Skeletal muscle satellite cell (primary cell): ENCODE data around the gene KLHL25. TPM values are rescaled to one million over a fixed set of nuclear protein-coding genes. Genes with fewer than 3 reads are reported as not detected.
A peak's percentile ranks its signal among the peaks of the same experiment; 100 is the strongest.
"Not testable (repeated sequence)": the region's sequence is repeated elsewhere in the genome, so short reads cannot be mapped to it uniquely, and the experiment has no call there.

ENCODE experiments used
- H3K27me3 ChIP-seq: 2 replicates; pipeline ENCODE4 v1.7.0; 2013; ENCODE audit warnings: low read length; ENCODE audit not compliant: control insufficient read depth, insufficient read depth
- H3K36me3 ChIP-seq: 2 replicates; pipeline ENCODE4 v1.7.0; 2013; ENCODE audit warnings: mild to moderate bottlenecking, control low read depth, low read length; ENCODE audit not compliant: insufficient read depth
- H3K4me1 ChIP-seq: 2 replicates; pipeline ENCODE4 v1.7.0; 2013; ENCODE audit warnings: low read length; ENCODE audit not compliant: control insufficient read depth, insufficient read depth
- H3K4me2 ChIP-seq: 2 replicates; pipeline ENCODE4 v1.7.0; 2013; ENCODE audit warnings: mild to moderate bottlenecking, low read length
- H3K4me3 ChIP-seq: 2 replicates; pipeline ENCODE4 v1.7.0; 2013; ENCODE audit warnings: low read length
- H3K9ac ChIP-seq: 2 replicates; pipeline ENCODE4 v1.7.0; 2013; ENCODE audit warnings: mild to moderate bottlenecking, low read depth, low read length, moderate library complexity
- H3K9me3 ChIP-seq: replicated peaks from 2 replicates; pipeline ENCODE4 v1.7.0; 2013; ENCODE audit warnings: mild to moderate bottlenecking, control low read depth, low read length
- total RNA-seq: library from RNA; depleted of rRNA; stranded (reverse); fragments of >200 nt; gene quantifications from 2 replicates; pipeline ENCODE4 v1.2.3, GENCODE V29; 2012; rRNA removed

Gene KLHL25, protein sequence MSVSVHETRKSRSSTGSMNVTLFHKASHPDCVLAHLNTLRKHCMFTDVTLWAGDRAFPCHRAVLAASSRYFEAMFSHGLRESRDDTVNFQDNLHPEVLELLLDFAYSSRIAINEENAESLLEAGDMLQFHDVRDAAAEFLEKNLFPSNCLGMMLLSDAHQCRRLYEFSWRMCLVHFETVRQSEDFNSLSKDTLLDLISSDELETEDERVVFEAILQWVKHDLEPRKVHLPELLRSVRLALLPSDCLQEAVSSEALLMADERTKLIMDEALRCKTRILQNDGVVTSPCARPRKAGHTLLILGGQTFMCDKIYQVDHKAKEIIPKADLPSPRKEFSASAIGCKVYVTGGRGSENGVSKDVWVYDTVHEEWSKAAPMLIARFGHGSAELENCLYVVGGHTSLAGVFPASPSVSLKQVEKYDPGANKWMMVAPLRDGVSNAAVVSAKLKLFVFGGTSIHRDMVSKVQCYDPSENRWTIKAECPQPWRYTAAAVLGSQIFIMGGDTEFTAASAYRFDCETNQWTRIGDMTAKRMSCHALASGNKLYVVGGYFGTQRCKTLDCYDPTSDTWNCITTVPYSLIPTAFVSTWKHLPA
- total RNA-seq, result 3.0 and 3.1 TPM in 2 replicates

DNA sequence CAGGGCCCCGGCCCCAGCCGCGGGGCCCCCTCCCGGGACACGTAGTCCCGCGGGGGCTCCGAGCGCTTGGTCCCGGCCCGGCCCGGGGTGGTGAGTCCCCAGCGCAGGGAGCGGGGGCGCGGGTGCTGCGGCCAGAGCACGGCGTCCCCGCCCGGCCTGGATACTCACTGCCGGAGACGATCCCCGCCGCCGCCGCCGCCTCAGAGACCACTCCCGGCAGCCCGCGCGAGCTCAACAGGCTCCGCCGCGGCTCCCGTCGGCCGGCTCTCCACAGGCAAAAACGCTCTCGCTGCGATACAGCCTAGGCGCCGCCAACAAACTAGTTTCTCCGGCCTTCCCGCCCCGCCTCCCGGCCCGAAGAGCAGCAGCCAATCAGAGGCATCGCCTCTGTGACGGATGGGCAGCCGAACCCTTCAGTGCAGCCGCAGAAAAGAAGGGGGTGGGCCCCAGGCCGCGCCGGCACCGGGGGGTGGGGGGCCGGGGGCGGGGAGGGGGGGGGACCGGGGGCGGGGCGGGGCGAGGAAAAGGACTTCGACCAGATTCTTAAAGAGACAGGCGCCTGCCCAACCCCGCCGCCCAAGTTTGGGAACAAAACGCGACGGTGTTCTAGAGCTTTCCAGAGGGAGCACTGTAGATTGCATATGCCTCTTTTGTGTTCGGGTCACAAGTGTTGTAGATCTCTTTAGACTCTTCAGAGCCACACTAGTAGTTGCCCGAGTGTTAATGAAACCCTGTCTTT is at the start of gene KLHL25:
Gene KLHL25, minus strand, starts transcription at position 328 of the 739 bp plus-strand sequence. CDS start 25,115 bp downstream, outside the sequence.
- Histone ChIP-seq H3K36me3 (no peaks in the 10 kb centered on the region), H3K4me1 (peaks cover 20% of the 10 kb centered on the region), H3K9me3 (no peaks in the 10 kb centered on the region), H3K9ac (peak within 1 kb of the TSS; percentile 88), H3K4me3 (peak within 1 kb of the TSS; percentile 81), H3K4me2 (peak within 1 kb of the TSS; percentile 97), H3K27me3 (no peaks in the 10 kb centered on the region)

DNA sequence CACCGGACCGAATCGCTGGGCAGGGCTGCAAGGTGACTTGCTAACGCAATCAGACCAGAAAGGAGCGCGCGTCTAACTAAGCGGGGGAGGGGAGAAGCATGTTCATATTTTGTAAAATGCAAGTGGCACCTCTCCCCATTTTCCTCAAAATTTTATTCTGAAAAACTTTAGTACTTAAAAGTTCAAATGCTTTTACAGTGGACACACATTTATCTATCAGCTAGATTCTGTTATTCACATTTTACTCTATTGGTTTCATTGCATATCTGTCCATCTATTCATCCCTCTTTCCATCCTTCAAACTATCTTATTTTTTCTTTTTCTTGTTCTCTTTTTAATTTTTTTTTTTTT is 46.1 kb upstream of the KLHL25 start:
- Histone ChIP-seq H3K4me3 (peak overlapping the region; percentile 68), H3K4me1 (no peaks in the 10 kb centered on the region), H3K9ac (no peak overlapping the region), H3K27me3 (peaks cover 15% of the 10 kb centered on the region), H3K36me3 (no peaks in the 10 kb centered on the region), H3K9me3 (no peaks in the 10 kb centered on the region), H3K4me2 (peak overlapping the region; percentile 98)

DNA sequence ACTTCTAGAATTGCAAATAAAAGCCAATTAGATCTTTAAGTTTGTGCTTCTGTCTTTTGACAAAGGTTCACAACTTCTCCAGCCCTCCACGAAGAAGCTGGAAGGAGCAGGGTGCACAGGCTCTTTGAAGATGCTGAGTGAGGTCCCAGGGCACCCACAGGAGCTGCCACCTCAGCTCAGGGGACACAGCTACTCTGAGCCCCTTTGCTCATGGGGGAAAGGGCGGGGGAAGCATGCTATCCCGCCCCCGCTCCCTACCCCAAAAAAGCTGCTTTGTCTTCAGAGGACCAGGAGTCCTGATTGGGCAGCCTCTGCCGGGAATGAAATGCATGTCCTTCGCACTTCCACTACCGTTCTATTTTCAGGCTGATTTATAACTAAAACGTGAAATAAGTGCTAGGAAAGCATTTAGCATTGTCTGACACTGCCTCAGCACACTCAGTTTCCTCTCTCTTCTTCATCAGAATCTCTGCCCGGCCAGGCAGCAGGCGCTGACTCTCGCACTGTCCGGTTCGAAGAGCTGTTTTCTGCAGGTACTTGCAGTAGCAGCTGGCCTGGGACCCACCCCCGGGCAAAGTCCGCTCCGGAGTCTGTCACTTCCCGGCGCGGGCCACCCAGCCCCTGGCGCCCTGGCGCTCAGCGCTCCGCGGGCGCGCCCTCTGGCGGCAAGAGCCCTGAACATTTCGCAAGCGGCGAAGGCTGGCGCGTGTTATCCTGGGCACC is 45.5 kb upstream of the KLHL25 start:
- H3K9ac ChIP-seq, result no peak overlapping the region
- no peaks in the 10 kb centered on the region for H3K4me1 ChIP-seq
- H3K4me2 ChIP-seq, result peak overlapping the region; percentile 98
- peaks cover 10% of the 10 kb centered on the region for H3K27me3 ChIP-seq
- no peaks in the 10 kb centered on the region for H3K36me3 ChIP-seq
- peak overlapping the region; percentile 68 for H3K4me3 ChIP-seq
- no peaks in the 10 kb centered on the region for H3K9me3 ChIP-seq

DNA sequence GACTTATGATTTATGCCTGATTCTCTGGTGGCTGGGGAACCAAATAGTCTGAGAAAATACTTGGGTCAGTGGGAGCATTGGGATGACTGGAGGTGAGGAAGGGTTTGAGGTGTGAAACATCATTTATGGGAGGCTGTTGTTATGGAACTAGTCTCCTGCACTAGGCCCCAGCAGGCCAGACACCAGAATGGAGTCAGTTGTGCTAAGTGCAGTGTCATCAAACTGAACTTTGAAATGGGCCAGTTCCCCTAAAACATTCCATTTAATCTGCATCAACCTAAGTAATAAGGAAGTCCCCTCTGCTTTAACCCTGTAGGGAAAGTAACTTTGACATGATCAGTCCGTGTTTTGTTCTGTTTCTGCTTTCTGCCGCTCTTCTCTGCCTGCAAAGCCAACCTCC is 44.9 kb upstream of the KLHL25 start:
- Histone ChIP-seq H3K4me3 (no peak overlapping the region), H3K36me3 (no peaks in the 10 kb centered on the region), H3K9ac (no peak overlapping the region), H3K4me2 (no peak overlapping the region), H3K9me3 (no peaks in the 10 kb centered on the region), H3K4me1 (no peaks in the 10 kb centered on the region), H3K27me3 (peaks cover 6% of the 10 kb centered on the region)

DNA sequence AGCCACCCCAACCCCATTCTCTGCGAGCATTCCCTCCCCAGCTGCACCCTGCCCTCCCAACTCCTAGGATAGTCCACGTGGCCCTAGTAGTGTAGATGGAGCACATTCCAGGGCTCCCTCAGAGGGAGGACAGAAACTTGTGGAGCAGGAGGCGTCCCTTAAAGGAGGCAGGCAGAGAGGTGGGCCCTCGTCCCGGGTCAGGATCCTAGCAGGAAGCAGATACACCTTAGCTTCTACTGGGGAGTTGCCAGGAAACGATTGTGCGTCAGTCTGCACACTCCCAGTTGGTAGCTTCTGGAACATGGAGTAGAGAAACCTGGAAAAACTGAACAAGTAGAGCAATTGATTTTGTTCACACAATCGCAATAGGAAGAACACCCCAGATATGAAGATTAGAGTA is 43.9 kb upstream of the KLHL25 start:
- H3K4me2 ChIP-seq, result no peak overlapping the region
- H3K9me3 ChIP-seq, result no peaks in the 10 kb centered on the region
- H3K36me3 ChIP-seq, result no peaks in the 10 kb centered on the region
- peaks cover 1% of the 10 kb centered on the region for H3K27me3 ChIP-seq
- H3K4me1 ChIP-seq, result no peaks in the 10 kb centered on the region
- no peak overlapping the region for H3K9ac ChIP-seq
- H3K4me3 ChIP-seq, result no peak overlapping the region

DNA sequence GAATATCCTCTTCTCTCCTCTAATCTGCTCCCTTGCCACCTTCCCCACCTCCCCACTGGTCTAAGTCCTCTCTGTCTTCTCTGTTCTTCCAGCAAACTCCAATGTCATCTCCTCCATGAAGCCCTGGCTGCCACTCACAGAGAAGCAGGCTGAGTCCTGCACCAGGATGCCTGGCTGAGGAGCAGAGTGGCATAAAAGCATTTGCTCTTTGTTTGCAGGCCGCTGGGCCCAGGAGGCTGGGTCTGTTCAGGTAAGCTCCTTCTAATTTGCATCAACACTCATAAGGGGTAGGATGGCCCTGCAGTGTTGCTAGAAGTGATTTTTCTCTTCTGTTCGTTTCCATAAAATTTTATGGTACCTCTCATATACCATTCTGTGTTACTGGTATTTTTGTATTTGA is 43.2 kb upstream of the KLHL25 start:
- Histone ChIP-seq H3K9me3 (no peaks in the 10 kb centered on the region), H3K27me3 (no peaks in the 10 kb centered on the region), H3K9ac (no peak overlapping the region), H3K4me3 (no peak overlapping the region), H3K36me3 (no peaks in the 10 kb centered on the region), H3K4me2 (no peak overlapping the region), H3K4me1 (no peaks in the 10 kb centered on the region)

DNA sequence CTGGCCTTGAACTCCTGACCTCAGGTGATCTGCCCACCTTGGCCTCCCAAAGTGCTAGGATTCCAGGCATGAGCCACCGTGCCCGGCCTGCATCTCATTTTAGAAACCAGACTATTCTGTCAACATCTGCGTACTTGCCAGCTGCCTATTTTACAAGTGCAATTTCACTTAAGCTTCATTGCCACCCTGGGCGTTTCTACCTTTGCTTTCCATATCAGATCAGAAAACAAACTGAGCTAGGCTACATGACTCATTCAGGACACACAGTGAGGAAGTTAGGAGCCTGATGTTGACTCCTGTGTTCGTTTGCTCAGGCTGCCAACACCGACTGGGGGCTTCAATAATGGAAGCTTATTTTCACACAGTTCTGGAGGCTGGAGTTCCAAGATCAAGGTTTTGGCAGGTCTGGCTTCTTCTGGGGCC is 42.3 kb upstream of the KLHL25 start:
- no peaks in the 10 kb centered on the region for H3K27me3 ChIP-seq
- no peak overlapping the region for H3K4me3 ChIP-seq
- H3K9me3 ChIP-seq, result no peaks in the 10 kb centered on the region
- no peaks in the 10 kb centered on the region for H3K36me3 ChIP-seq
- no peak overlapping the region for H3K4me2 ChIP-seq
- H3K9ac ChIP-seq, result no peak overlapping the region
- H3K4me1 ChIP-seq, result no peaks in the 10 kb centered on the region

DNA sequence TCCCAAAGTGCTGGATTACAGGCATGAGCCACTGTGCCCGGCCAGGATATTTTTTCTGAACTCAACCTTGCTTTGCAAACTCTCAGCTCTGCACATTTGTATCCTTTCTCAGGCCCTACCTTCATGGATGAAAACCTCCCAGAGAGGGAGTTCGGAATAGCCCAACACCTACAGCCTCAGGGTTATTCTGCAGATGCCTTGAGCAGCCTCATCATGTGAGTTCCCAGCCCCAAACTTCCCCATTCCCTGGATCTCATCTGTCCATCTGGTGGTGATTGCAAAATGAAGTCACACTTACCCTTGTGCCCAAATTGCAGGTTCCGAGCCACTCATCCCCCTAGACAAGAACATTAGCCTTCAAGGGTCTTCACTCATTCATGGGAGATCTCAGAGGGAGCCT is 39.9 kb upstream of the KLHL25 start:
- Histone ChIP-seq H3K9me3 (no peaks in the 10 kb centered on the region), H3K4me3 (no peak overlapping the region), H3K9ac (no peak overlapping the region), H3K36me3 (no peaks in the 10 kb centered on the region), H3K4me2 (no peak overlapping the region), H3K4me1 (no peaks in the 10 kb centered on the region), H3K27me3 (no peaks in the 10 kb centered on the region)

DNA sequence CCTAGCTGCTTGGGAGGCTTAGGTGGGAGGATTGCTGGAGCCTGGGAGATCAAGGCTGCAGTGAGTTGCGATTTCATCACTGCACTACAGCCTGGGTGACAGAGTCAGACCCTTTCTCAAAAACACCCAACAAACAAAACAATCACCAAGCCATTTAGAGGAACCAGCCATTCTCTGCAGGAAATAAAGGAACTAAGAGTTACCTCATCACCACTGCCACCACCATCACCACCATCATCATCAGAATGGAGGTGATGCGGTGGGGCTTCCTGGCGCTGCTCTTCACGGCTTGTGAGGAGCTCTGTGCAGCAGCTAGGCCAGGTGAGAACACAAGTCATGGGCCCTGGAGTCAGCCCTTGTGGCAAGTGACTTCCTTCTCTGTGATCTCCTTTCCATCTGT is 37.7 kb upstream of the KLHL25 start:
- Histone ChIP-seq H3K4me3 (no peak overlapping the region), H3K9ac (no peak overlapping the region), H3K27me3 (no peaks in the 10 kb centered on the region), H3K4me2 (no peak overlapping the region), H3K9me3 (no peaks in the 10 kb centered on the region), H3K4me1 (no peaks in the 10 kb centered on the region), H3K36me3 (no peaks in the 10 kb centered on the region)

DNA sequence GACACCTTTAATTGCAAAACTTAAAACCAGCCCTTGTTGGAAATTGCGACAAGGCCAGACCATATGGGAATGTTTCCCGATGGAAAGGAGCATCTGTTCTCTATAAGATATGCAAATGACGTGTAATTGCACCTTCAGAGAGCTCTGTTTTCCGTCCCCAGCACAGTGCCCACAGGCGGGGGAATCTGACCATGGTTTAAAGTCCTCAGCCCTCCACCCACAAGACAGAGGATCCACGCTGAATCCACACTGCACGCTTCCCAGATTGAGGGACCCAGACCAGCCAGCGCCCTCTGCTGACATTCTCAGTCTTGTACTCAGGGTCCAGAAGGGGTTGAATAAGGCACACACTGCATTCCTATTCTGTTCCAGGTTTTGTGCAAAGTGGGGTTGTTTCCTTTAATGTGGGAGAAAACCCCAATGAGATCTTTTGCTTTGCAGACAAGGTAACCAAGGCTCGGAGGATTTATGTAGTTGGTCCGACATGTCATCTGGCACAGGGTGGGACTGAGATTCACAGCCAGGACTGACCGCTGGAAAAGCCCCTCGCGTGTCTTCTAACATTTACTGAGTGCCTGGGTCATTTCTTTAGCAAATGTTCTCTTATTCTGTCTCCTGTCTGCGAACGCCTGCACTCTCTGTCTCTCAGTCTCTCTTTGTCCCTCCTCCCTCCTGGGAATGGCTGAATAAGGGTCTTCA is 36.8 kb upstream of the KLHL25 start:
- H3K4me3 ChIP-seq, result no peak overlapping the region
- H3K27me3 ChIP-seq, result no peaks in the 10 kb centered on the region
- H3K4me1 ChIP-seq, result no peaks in the 10 kb centered on the region
- H3K9me3 ChIP-seq, result no peaks in the 10 kb centered on the region
- H3K4me2 ChIP-seq, result no peak overlapping the region
- H3K36me3 ChIP-seq, result no peaks in the 10 kb centered on the region
- no peak overlapping the region for H3K9ac ChIP-seq

DNA sequence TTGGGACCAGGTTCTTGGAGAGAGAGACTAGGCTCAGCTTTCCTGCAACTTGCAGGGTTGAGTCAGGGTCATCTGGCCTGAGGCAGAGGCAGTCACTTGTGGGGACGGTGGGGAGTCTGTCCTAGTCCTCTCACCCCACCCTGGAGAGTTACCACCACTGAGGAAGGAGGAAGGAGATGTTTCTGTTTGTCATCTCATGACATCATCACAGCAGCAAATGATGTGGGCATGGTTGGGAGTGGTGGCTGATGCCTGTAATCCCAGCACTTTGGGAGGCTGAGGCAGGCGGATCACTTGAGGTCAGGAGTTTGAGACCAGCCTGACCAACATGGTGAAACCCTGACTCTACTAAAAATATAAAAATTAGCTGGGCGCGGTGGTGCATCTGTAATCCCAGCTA is 35.0 kb upstream of the KLHL25 start:
- H3K27me3 ChIP-seq, H3K9ac ChIP-seq, H3K4me2 ChIP-seq, H3K9me3 ChIP-seq, H3K36me3 ChIP-seq, H3K4me3 ChIP-seq, H3K4me1 ChIP-seq: not testable (repeated sequence)
